Esophagus squamous epithelium (tissue), 5 donors: ENCODE results near the gene LAMTOR4. TPM values are rescaled to one million over a fixed set of nuclear protein-coding genes. Genes with fewer than 3 reads are reported as not detected.
A peak's percentile ranks its signal among the peaks of the same experiment; 100 is the strongest.

Experiments used
- DNase-seq: peaks from one replicate; lab custom pipeline; 2025; lab: John Stamatoyannopoulos, UW
- H3K27ac ChIP-seq, 4 donors: fragments of 200-600 bp; sonication (generic); one replicate each; pipeline ENCODE4 v1.5.1; 2016 to 2019; ENCODE audit warnings: mild to moderate bottlenecking in 1 of 4
- H3K27me3 ChIP-seq, 4 donors: fragments of 200-600 bp; sonication (generic); 1 replicate in 3 of 4; 2 replicates in 1 of 4; pipeline versions ENCODE4 v1.5.1 to v1.6.0; 2017 to 2021; ENCODE audit warnings: antibody characterized with exemption in 1 of 4
- H3K36me3 ChIP-seq, 3 donors: fragments of 200-600 bp; sonication (generic); one replicate each; pipeline ENCODE4 v1.5.1; 2016 to 2019
- H3K4me1 ChIP-seq, 3 donors: fragments of 200-600 bp; sonication (generic); one replicate each; pipeline ENCODE4 v1.5.1; 2017 to 2019
- H3K4me3 ChIP-seq, 4 donors: fragments of 200-600 bp; sonication (generic); 1 replicate in 3 of 4; 2 replicates in 1 of 4; pipeline ENCODE4 v1.5.1; 2016 to 2019; ENCODE audit warnings: mild to moderate bottlenecking in 2 of 4, moderate library complexity in 1 of 4
- H3K9me3 ChIP-seq, 3 donors: fragments of 200-600 bp; sonication (generic); one replicate each; pipeline ENCODE4 v1.5.1; 2016 to 2019
- POLR2A ChIP-seq, 4 donors: fragments of 450-650 bp; IDR thresholded peaks; one replicate each; pipeline ENCODE4 v1.6.1; 2017; ENCODE audit warnings: antibody characterized with exemption in 4 of 4, mild to moderate bottlenecking in 4 of 4, moderate library complexity in 3 of 4
- WGBS, 2 donors: methylation state at CpG; one replicate each; pipeline ENCODE4 v1.1.5; 2018; 5-methylcytosine and 5-hydroxymethylcytosine counted together
- intact Hi-C: fragments of 100-400 bp; cut with DNase I; formaldehyde crosslinking; loops from one replicate; pipeline ENCODE4 v1.15.0; 2022
- total RNA-seq, 4 donors: library from RNA; depleted of rRNA; stranded (reverse); fragments of >200 nt; gene quantifications; one replicate each; pipeline ENCODE4 v1.1.0, GENCODE V29; 2016
- TF ChIP-seq, protein P1 (sequence below), 6 experiments: fragments of 450-650 bp in 4 of 6; fragments of 200-600 bp in 2 of 6; sonication (generic) in 2 of 6; IDR thresholded peaks; one replicate each; pipeline ENCODE4 v1.5.1; 2016 to 2019; ENCODE audit warnings: antibody characterized with exemption in 6 of 6, mild to moderate bottlenecking in 4 of 6, moderate library complexity in 4 of 6
- donor health status: DM: yes; HTN: yes; CAD: no.

The LAMTOR4 gene
- total RNA-seq, 4 donors from 2014 or later, result 71.8 to 138 (median 86.7) TPM

DNA sequence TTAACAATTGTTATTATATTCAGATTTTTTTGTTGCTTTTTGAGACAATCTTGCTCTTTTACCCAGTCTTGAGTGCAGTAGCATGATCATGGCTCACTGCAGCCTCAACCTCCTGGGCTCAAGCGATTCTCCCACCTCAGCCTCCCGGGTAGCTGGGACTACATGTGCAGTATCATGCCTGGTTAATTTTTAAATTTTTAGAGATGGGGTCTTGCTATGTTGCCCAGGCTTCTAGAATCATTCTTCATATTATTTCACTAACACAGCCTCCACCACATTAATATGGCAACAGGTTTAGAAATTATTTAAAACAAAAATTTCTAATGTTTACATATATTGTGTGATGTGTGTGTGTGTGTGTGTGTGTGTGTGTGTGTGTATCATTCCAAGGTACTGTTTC, 1.4 kb upstream of the LAMTOR4 start:
- Histone ChIP-seq H3K27me3 (no peaks in the 10 kb centered on the region), H3K9me3 (no peaks in the 10 kb centered on the region), H3K27ac (no peak overlapping the region), H3K4me3 (no peak overlapping the region), H3K36me3 (peaks cover 0 to 14% (median 0%) of the 10 kb centered on the region in 3 donors), H3K4me1 (peaks cover 6 to 38% (median 24%) of the 10 kb centered on the region in 3 donors)
- WGBS, 2 donors, result 93 to 97% methylated on average over 2 of the region's 2 CpGs
- no peak for DNase-seq
- intact Hi-C loops, result no loop called here
- TF ChIP-seq, protein P1, sequence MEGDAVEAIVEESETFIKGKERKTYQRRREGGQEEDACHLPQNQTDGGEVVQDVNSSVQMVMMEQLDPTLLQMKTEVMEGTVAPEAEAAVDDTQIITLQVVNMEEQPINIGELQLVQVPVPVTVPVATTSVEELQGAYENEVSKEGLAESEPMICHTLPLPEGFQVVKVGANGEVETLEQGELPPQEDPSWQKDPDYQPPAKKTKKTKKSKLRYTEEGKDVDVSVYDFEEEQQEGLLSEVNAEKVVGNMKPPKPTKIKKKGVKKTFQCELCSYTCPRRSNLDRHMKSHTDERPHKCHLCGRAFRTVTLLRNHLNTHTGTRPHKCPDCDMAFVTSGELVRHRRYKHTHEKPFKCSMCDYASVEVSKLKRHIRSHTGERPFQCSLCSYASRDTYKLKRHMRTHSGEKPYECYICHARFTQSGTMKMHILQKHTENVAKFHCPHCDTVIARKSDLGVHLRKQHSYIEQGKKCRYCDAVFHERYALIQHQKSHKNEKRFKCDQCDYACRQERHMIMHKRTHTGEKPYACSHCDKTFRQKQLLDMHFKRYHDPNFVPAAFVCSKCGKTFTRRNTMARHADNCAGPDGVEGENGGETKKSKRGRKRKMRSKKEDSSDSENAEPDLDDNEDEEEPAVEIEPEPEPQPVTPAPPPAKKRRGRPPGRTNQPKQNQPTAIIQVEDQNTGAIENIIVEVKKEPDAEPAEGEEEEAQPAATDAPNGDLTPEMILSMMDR (IDR thresholded peaks at IDR 0.05), result no peak
- TF ChIP-seq POLR2A (IDR thresholded peaks at IDR 0.05), result no peak

DNA sequence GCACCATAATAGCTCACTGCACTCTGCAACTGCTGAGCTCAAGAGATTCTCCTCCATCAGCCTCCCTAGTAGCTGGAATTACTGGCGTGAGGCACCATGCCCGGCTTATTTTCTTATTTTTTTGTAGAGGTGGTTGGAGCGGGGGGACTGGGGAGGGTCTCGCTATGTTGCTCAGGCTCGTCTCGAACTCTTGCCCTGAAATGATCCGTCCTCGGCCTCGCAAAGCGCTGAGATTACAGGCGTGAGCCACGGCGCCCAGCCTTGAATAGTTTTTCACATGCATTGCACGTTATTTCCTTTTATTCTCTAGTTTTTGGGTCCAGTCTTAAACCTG, 526 bp upstream of the LAMTOR4 start:
- DNase-seq, result no peak
- 3 to 11% methylated on average over 13 to 14 of the region's 14 CpGs for WGBS, 2 donors
- no peaks in the 10 kb centered on the region for H3K27me3 ChIP-seq
- H3K36me3 ChIP-seq, result peaks cover 0 to 22% (median 0%) of the 10 kb centered on the region in 3 donors
- H3K4me1 ChIP-seq, result peaks cover 6 to 46% (median 24%) of the 10 kb centered on the region in 3 donors
- no peaks in the 10 kb centered on the region for H3K9me3 ChIP-seq
- H3K4me3 ChIP-seq, result peak overlapping the region; percentile 73 to 87 (median 76)
- TF ChIP-seq, protein P1 (IDR thresholded peaks at IDR 0.05), result no peak
- peak overlapping the region; percentile 80 to 95 (median 91) for H3K27ac ChIP-seq
- intact Hi-C loops, result no loop called here

DNA sequence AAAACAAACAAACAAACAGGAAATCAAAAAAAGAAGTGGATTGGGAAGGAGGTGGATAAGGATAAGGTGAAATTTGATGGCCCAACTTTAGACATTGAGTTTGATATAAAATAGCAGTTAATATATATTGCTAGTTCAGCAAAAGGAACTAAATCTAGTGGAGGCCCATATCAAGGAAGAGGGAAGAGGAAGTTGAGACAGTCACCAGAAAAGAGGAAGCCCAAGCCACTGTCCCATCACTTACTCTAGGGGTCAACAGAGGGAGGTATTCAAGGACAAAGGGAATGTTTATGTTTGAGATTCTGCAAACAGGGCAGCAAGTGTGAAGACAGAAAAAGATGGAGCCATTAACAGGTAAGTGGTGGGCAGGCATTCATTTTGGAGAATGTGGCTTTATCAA, 3.7 kb downstream of the LAMTOR4 start:
- H3K36me3 ChIP-seq, result peaks cover 14 to 61% (median 22%) of the 10 kb centered on the region in 3 donors

DNA sequence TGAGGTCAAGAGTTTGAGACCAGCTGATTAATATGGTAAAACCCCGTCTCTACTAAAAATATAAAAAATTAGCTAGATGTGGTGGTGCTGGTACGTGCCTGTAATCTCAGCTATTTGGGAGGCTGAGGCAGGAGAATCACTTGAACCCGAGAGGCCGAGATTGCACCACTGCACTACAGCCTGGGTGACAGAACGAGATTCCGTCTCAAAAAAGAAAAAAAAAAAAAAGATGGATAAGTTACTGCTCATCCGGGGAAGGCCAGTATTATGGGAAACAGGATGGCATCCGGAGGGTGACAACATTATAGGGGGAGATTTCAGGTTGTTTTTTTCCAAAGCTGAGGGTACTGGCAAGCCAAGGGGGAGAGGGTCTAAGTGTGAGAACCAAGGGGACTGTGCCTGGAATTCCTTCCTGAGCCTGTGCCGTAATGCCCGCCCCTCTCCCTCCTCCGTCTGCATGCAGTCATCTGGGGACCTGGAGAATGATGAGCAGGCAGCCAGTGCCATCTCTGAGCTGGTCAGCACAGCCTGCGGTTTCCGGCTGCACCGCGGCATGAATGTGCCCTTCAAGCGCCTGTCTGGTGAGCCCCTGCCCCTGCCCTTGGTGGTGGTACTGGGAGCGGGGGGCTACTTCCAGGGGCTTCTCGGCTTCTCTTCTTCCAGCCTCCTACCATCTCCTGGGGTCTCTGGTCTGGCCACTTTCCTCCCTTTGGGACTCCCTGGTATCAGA, 4.4 kb downstream of the LAMTOR4 start:
- Histone ChIP-seq H3K36me3 (peaks cover 14 to 61% (median 22%) of the 10 kb centered on the region in 3 donors), H3K4me1 (peaks cover 18 to 86% (median 39%) of the 10 kb centered on the region in 3 donors)
- 81 to 85% methylated on average over 10 to 12 of the region's 18 CpGs for WGBS, 2 donors

More for the DNA sequence above, 3.7 kb downstream of the LAMTOR4 start:
- no peak for DNase-seq
- intact Hi-C loops, result no loop called here
- Histone ChIP-seq H3K9me3 (no peaks in the 10 kb centered on the region), H3K27ac (peak overlapping the region in 2 of 4 donors; percentile 5 to 9), H3K4me3 (no peak overlapping the region), H3K4me1 (peaks cover 14 to 82% (median 37%) of the 10 kb centered on the region in 3 donors), H3K27me3 (no peaks in the 10 kb centered on the region)
- TF ChIP-seq, protein P1 (IDR thresholded peaks at IDR 0.05), result no peak
- TF ChIP-seq POLR2A (IDR thresholded peaks at IDR 0.05), result no peak

More for the DNA sequence above, 4.4 kb downstream of the LAMTOR4 start:
- H3K27ac ChIP-seq, result peak overlapping the region in 2 of 4 donors; percentile 5 to 9
- no peak overlapping the region for H3K4me3 ChIP-seq
- DNase-seq, result no peak
- no peaks in the 10 kb centered on the region for H3K27me3 ChIP-seq
- TF ChIP-seq, protein P1 (IDR thresholded peaks at IDR 0.05), result no peak
- TF ChIP-seq POLR2A (IDR thresholded peaks at IDR 0.05), result no peak
- intact Hi-C loops, result no loop called here
- no peaks in the 10 kb centered on the region for H3K9me3 ChIP-seq
